ENCODE data around the gene SH2D2A. TPM values are rescaled to one million over a fixed set of nuclear protein-coding genes. Genes with fewer than 3 reads are reported as not detected.

The SH2D2A gene
- total RNA-seq, 4 donors from 2014 or later = 2.2 to 6.5 (median 3.7) TPM

DNA sequence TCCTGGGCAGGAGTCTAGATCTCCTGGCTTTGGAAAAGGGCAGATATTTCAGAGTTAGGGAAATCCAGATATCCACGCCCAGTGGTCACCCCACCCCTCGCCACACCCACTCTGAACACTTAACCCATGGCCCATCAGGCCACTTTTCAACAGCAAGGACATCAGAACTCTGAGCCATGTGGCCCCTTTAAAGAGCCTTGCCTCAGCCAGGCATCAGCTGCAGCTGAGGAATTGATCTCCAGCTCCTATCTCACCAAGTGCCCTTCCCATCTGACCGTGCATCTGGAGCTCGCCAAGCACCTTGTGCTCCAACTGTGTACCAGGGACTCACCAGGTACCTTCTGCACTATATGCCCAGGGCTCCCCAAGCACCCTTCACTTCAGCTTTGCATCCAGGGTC is 20.2 kb upstream of the SH2D2A start:
- no peak for ATAC-seq (ENCODE audit: low FRiP score)
- no peak for DNase-seq (ENCODE audit: low spot score)

DNA sequence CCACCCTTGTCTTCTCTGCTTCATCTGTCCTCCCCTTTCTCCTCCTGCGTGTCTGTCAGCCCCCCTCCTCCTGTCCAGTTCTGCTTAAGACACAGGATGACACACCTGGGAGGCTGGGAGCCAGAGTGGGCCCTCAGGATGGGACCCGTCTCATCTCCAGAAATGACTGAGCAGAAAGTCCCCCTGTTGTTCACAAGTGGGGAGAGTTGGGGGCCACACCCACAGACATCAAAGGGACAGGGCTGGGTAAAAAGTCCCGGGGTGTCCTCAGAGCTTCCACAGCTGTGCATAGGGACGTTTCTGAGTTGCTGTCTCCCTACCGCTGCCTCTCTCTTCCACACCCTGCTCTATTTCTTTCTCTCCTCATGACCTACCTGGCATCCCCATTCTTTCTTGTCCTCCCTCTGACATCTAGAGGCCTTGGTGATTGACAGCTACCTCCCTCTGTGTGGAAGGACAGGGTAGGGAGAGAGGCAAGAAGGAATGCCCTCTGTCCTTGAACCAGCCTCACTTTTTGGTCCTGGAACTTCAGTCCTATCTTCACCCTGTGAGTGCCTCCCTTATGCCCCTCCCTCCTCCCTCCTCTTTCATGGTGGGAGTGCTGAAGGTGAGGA is 19.5 kb upstream of the SH2D2A start:
- no peak for ATAC-seq (ENCODE audit: low FRiP score)
- DNase-seq (ENCODE audit: low spot score) = no peak
- TF ChIP-seq, protein P1, sequence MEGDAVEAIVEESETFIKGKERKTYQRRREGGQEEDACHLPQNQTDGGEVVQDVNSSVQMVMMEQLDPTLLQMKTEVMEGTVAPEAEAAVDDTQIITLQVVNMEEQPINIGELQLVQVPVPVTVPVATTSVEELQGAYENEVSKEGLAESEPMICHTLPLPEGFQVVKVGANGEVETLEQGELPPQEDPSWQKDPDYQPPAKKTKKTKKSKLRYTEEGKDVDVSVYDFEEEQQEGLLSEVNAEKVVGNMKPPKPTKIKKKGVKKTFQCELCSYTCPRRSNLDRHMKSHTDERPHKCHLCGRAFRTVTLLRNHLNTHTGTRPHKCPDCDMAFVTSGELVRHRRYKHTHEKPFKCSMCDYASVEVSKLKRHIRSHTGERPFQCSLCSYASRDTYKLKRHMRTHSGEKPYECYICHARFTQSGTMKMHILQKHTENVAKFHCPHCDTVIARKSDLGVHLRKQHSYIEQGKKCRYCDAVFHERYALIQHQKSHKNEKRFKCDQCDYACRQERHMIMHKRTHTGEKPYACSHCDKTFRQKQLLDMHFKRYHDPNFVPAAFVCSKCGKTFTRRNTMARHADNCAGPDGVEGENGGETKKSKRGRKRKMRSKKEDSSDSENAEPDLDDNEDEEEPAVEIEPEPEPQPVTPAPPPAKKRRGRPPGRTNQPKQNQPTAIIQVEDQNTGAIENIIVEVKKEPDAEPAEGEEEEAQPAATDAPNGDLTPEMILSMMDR (IDR thresholded peaks at IDR 0.05) = no peak

More for the DNA sequence above, 20.2 kb upstream of the SH2D2A start:
- TF ChIP-seq, protein P1 (IDR thresholded peaks at IDR 0.05) = no peak

DNA sequence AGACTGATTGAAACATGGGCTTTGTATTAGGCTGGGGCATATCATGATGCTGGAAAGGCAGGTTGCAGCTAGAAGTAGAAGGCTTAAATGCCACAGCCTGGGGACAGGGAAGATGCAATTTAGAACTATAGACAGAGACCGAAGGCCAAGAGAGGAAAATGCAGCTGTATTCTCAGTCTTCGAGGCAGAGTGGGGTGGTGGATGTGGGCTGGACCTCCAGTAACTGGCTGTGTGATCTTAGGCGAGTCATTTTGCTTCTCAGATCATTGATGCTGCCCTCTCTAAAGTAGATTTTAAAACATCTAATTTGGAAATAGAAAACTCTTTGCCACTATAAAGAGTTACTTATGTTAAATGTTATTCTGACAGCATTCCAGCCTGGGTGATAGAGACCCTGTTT is 17.7 kb upstream of the SH2D2A start:
- no peak for ATAC-seq (ENCODE audit: low FRiP score)
- TF ChIP-seq, protein P1 (IDR thresholded peaks at IDR 0.05) = no peak
- no peak for DNase-seq (ENCODE audit: low spot score)

DNA sequence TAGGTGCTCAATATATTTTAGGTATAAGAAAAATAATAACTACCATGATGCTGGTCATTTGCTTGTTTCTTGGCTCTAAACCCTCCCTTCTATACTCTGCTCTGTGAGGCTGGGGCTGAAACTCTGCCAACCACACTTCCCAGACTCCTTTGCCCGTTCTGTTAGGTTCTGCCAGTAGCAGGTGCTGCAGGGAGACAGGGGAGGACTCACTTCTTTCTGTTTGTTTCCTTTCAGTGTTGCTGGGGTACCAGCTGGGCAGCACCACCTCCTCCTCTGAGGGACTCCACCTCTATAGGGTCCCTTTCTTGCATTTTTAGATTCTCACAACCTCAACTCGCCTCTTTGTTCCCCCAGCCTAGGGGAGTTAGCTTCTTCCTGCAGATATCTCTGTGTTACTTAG is 17.0 kb upstream of the SH2D2A start:
- TF ChIP-seq, protein P1 (IDR thresholded peaks at IDR 0.05) = no peak
- DNase-seq (ENCODE audit: low spot score) (no peak), ATAC-seq (ENCODE audit: low FRiP score) (no peak)

DNA sequence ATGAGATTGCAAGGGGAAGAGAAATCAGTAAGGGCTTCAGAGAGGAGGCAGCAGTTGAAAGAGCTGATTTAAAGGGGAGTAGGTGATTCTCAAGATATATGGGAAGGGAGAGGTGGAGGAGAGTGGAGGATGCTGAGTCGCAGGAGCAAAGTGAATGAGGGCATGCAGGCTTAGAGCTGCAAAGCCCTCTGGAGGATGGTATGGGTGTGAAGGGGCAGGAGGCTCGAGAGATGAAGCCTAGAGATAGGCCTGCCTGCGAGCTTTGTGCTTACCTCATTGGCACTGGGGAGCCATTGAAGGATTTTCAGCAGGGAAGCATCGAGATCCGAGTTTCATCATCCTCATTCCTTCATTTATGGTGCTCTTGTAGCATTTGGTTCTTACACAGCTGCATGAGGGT is 15.8 kb upstream of the SH2D2A start:
- DNase-seq (ENCODE audit: low spot score) (no peak), ATAC-seq (ENCODE audit: low FRiP score) (no peak)
- TF ChIP-seq, protein P1 (IDR thresholded peaks at IDR 0.05) = no peak

DNA sequence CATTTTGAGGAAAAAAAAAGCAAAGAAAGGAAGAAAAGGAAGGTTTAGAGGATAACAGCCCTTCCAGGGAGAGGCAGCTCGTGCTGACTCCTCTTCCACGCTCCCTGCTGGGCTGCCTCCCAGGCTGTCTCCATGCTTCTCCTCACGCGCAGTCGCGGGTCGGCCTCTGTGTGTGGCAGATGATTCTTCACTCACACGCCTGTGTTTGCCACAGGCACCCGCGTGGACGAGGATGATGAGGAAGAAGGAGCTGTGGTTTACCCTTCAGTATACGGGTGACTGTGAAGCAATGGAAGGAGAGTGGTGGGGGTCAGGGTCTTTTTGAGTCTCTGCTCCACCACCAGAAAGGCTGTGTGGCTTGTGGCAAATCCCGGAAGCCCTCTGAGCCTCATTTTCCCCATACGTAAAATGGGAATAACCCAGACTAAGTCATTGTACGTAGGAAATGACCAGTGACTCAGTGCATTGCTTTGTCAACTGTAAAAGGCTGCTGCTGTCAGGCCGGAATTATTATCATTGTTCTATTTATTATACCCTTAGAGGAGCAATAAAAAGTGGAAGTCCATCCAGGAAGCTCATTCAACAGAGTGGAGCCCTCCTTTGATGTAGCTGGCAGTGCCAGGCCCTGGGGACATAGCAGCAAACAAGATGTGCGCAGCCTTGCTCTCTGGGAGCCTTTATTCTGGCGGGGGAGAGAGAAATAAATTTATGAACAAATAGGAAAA is 11.9 kb upstream of the SH2D2A start:
- DNase-seq (ENCODE audit: low spot score) (no peak), ATAC-seq (ENCODE audit: low FRiP score) (no peak)
- TF ChIP-seq, protein P1 (IDR thresholded peaks at IDR 0.05) = no peak

DNA sequence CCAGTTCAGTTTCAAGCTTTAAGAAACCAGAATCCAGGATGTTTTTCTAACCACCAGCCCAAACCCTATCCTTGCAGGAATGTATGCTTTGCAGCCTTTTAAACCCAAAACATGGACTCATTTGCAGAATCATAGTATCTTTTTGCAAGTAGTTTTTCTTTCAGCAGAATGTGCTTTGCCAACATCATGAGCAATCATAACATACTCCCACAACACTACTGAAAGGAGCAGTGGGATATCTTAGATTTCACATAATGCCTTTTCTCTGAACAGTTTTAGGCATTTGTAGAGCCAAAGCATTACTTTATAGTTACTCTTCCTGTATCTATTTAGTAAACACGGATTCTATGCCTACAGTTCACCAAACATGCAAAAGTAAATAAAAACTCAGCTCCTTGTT is 10.0 kb upstream of the SH2D2A start:
- TF ChIP-seq, protein P1 (IDR thresholded peaks at IDR 0.05) = no peak
- ATAC-seq (ENCODE audit: low FRiP score) (peak; percentile 47), DNase-seq (ENCODE audit: low spot score) (no peak)

Data from omental fat pad (tissue), 4 donors.